Testis (tissue), 2 donors: Measurements from ENCODE around the gene APOBEC3H.
"Not testable (repeated sequence)": the region's sequence is repeated elsewhere in the genome, so short reads cannot be mapped to it uniquely, and the experiment has no call there.

Source experiments
- CTCF ChIP-seq, 3 experiments: fragments of 450-650 bp in 2 of 3; fragments of 200-600 bp in 1 of 3; sonication (generic) in 1 of 3; IDR thresholded peaks; one replicate each; pipeline ENCODE4 v1.5.1; 2016 to 2019; ENCODE audit warnings: antibody characterized with exemption in 3 of 3, mild to moderate bottlenecking in 2 of 3, moderate library complexity in 1 of 3
- POLR2A ChIP-seq: fragments of 450-650 bp; IDR thresholded peaks from one replicate; pipeline ENCODE4 v1.6.1; 2017; ENCODE audit warnings: antibody characterized with exemption, mild to moderate bottlenecking, moderate library complexity

GRCh38 chr22:39072581-39072981, 24.5 kb upstream of the APOBEC3H start:
- not testable (repeated sequence) for TF ChIP-seq CTCF (IDR thresholded peaks at IDR 0.05); POLR2A
